GM21529 (cell line): ENCODE measurements around the gene ASB8.

ENCODE experiments used
- ATAC-seq: cut with Tn5 transposase; IDR thresholded peaks from one replicate; pipeline ENCODE4 v1.9.1; 2021; ENCODE audit not compliant: unreplicated experiment

ASB8 gene

GRCh38 chr12:48106681-48107613 lies 50.4 kb downstream of the ASB8 start:
- no peak for ATAC-seq

- ATAC-seq: peak; percentile 62
Observed at GRCh38 chr12:48105867-48106680, 51.2 kb downstream of the ASB8 start, which contains the start of gene SENP1. TSS of gene SENP1 (minus strand) at chr12:48106079. CDS start at chr12:48101472, 4,607 bp downstream.

GRCh38 chr12:48105321-48105866 lies 51.9 kb downstream of the ASB8 start:
- ATAC-seq: peak; percentile 29

GRCh38 chr12:48104531-48104930 lies 52.8 kb downstream of the ASB8 start:
- no peak for ATAC-seq
